ENCODE measurements around the gene TCEA3. TPM values are rescaled to one million over a fixed set of nuclear protein-coding genes. Genes with fewer than 3 reads are reported as not detected.

TCEA3 gene
- total and polyA plus RNA-seq, 10 of the 15 experiments (the other 5 are each of a cell fraction or from before 2014, with no cell fraction given), result 0.06 to 0.23 (median 0.08) TPM; not detected in 7

- Histone ChIP-seq H3K4me2 (ENCODE audit: control insufficient read depth, insufficient read depth) (no peak overlapping the region), H3K9ac (ENCODE audit: control insufficient read depth, insufficient read depth, low read length) (no peak overlapping the region), H3K79me2 (ENCODE audit: control insufficient read depth, insufficient read depth, low read length) (no peaks in the 10 kb centered on the region), H4K20me1 (ENCODE audit: control insufficient read depth, insufficient read depth) (no peaks in the 10 kb centered on the region), H2AFZ (ENCODE audit: control insufficient read depth, low read depth, low read length) (no peak overlapping the region), H3K27me3 (replicated peaks in 1 of 2; ENCODE audit: control insufficient read depth in 2 of 2, insufficient read depth in 2 of 2, low read length in 1 of 2) (peaks cover 0 to 2% of the 10 kb centered on the region in 2 experiments; a peak in 2 of 4 replicates), H3K9me3 (replicated peaks; ENCODE audit: control insufficient read depth, insufficient read depth, low read length) (no peaks in the 10 kb centered on the region), H3K27ac (ENCODE audit: control insufficient read depth, insufficient read depth) (no peak overlapping the region), H3K4me3 (no peak overlapping the region), H3K4me1 (ENCODE audit: control insufficient read depth, insufficient read depth, low read length) (no peaks in the 10 kb centered on the region), H3K36me3 (ENCODE audit: control insufficient read depth in 2 of 2, insufficient read depth in 2 of 2, low read length in 1 of 2) (no peaks in the 10 kb centered on the region)
- intact Hi-C loops (cut with micrococcal nuclease; ENCODE audit: unreplicated experiment) (no loop called here), in situ Hi-C loops (cut with MboI) (no loop called here)
- DNase-seq (ENCODE audit: low read depth, low spot score) (no peak), FAIRE-seq (no peak), ATAC-seq (no peak)
- ChIA-PET POLR2A (no interaction called here), CTCF (no interaction called here), SMC1A (ENCODE audit: uncharacterized antibody, unreplicated experiment) (no interaction called here), RAD21 (ENCODE audit: unreplicated experiment) (no interaction called here)
- TF ChIP-seq ZNF217 (IDR thresholded peaks at IDR 0.05) (no peak), BCLAF1 (IDR thresholded peaks at IDR 0.05) (no peak), USF2 (IDR thresholded peaks at IDR 0.05; ENCODE audit: borderline replicate concordance, low read depth, low read length) (no peak), ZSCAN29 (IDR thresholded peaks at IDR 0.05) (no peak), GATAD2B (conservative IDR thresholded peaks at IDR 0.05; ENCODE audit: low read depth) (no peak), NFYB (IDR thresholded peaks at IDR 0.05; ENCODE audit: insufficient read depth, low read depth, low read length) (no peak), SMAD5 (IDR thresholded peaks at IDR 0.05; ENCODE audit: low read depth) (no peak), PRDM15 (CRISPR knock-in tag; IDR thresholded peaks at IDR 0.05) (no peak), BMI1 (IDR thresholded peaks at IDR 0.05; ENCODE audit: borderline replicate concordance) (no peak), LARP7 (IDR thresholded peaks at IDR 0.05) (no peak), POU2F2 (IDR thresholded peaks at IDR 0.05; ENCODE audit: borderline replicate concordance, low read depth, low read length) (no peak), MEF2B (IDR thresholded peaks at IDR 0.05; ENCODE audit: partially characterized antibody, poor library complexity, severe bottlenecking) (no peak), MYB (IDR thresholded peaks at IDR 0.05; ENCODE audit: borderline replicate concordance, low read depth, low read length) (no peak), CBFB (IDR thresholded peaks at IDR 0.05; ENCODE audit: low read depth) (no peak), ETV6 (conservative IDR thresholded peaks at IDR 0.05 in 1 of 2, IDR thresholded peaks at IDR 0.05 in 1 of 2; ENCODE audit: borderline replicate concordance in 1 of 2, low read depth in 1 of 2) (no peak), HDAC6 (IDR thresholded peaks at IDR 0.05; ENCODE audit: unreplicated experiment) (no peak), JUNB (IDR thresholded peaks at IDR 0.05) (no peak), SIN3A (IDR thresholded peaks at IDR 0.05; ENCODE audit: low read depth, low read length) (no peak), NBN (IDR thresholded peaks at IDR 0.05) (no peak)
- BruUV-seq (replicated peaks), result no TSS peak
- WGBS (ENCODE audit: insufficient coverage, insufficient replicate concordance, low lambda C conversion rate, missing lambda C conversion rate), result 37% methylated on average over 6 of the region's 6 CpGs
Observed at GRCh38 chr1:23449306-23449705, 24.8 kb upstream of the TCEA3 start.
